DMS79 (cell line): ENCODE measurements around the gene CHRM1.

Experiments
- DNase-seq: peaks from one replicate; lab custom pipeline; 2025; lab: John Stamatoyannopoulos, UW

The CHRM1 gene

DNA sequence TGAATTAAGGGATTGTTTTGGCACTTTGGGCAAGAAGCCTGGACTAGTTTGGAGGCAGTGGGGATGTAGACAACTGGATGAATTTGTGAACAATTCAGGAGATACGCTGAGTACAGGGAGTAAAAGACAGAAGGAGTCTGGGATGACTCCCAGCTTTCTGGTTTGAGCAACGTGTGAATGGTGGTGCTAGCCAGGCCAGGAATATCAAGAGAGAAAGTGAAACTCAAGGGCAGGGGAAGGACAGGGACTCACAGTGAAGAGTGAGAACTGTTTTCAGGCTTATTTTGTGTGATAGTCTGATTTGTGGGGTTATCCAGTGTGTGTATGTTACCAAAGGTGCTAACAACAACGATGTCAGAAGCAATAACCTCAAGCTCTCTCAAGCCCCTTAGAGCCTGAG is 15.9 kb downstream of the CHRM1 start:
- no peak for DNase-seq

DNA sequence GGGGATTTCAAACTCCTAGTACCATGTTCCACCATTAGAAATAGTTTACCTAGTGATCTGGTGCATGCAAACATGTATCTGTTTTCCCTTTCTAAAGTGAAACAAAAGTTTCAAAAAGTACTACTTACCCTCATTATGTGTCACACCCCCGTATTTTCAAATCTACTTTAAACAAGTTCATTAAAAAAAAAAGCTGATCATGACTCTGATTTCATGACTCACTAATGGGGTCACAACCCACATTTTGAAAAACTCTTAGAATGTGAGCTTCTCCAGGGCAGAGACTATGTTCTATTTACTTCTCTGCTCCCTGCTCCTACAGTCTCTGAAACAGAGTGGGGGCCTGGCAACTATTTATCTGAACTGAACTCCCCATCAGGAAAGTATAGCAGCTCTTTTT is 18.2 kb downstream of the CHRM1 start:
- DNase-seq = no peak

DNA sequence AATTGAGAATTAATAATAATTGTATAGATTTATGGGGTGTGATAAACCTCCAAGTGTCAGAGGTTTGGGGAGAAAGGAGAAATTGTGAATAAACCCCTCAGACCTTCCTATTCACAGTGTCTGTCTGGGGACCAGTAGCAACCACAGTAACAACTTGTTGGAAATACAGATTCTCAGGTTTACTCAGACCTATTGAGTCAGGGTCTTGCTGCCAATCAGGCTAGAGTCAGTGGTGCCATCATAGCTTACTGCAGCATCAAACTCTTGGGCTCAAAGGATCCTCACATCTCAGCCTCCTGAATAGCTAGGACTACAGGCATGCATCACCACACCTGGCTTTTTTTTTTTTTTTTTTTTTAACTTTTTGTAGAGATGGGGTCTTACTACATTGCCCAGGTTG is 23.1 kb downstream of the CHRM1 start:
- DNase-seq = no peak

DNA sequence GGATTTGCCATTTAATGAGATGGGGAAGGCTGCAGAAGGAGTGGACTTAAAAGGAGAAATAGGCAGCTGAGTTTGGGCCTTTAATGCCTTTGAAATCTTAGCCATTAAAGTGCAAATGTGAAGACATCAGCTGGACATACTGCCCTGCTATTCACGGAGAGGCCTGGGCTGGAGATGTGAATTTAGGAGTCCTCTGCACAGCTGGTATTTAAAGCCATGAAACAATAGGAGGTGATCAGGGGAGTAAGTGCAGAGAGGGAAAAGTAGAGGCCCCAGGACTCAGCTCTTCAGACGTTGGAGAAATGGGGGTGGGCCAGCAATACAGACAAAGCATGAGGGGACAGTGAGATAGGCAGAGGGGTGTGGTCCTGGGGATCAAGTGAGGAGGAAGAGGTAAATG is 23.9 kb downstream of the CHRM1 start:
- no peak for DNase-seq

DNA sequence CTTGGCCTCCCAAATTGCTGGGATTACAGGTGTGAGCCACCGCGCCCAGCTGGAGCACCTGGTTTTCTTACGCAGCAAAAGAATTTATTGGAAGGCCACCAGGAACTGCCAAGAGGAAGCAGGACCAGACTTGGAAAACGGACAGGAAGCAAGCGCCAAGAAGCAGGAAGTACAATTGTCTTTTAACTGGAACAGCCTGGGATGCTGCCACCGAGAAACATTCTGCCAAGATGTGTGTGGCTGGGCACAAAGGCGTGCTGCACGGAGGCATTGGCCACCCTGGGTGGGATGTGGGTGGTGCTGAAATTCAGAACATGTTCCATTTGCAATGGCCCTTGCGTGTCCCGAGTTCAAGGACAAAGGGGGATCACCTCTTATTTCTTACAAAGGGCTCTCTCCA is 25.1 kb downstream of the CHRM1 start:
- DNase-seq = no peak

DNA sequence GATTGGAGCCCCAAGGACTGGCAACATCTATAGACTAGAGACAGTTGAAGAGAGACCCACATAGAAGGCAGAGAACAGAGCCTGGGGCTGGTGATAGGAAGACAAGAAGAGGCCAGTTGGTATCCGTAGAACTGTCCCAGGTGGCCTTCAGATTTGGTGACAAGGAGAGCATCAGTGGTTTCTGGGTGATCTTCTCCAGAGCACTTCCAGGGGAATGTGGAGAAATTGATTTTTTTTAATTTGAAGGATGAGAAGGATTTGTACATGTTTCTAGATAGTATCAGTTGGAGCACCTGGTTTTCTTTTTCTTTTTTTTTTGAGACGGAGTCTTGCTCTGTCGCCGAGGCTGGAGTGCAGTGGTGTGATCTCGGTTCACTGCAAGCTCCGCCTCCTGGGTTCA is 25.7 kb downstream of the CHRM1 start:
- DNase-seq = no peak

DNA sequence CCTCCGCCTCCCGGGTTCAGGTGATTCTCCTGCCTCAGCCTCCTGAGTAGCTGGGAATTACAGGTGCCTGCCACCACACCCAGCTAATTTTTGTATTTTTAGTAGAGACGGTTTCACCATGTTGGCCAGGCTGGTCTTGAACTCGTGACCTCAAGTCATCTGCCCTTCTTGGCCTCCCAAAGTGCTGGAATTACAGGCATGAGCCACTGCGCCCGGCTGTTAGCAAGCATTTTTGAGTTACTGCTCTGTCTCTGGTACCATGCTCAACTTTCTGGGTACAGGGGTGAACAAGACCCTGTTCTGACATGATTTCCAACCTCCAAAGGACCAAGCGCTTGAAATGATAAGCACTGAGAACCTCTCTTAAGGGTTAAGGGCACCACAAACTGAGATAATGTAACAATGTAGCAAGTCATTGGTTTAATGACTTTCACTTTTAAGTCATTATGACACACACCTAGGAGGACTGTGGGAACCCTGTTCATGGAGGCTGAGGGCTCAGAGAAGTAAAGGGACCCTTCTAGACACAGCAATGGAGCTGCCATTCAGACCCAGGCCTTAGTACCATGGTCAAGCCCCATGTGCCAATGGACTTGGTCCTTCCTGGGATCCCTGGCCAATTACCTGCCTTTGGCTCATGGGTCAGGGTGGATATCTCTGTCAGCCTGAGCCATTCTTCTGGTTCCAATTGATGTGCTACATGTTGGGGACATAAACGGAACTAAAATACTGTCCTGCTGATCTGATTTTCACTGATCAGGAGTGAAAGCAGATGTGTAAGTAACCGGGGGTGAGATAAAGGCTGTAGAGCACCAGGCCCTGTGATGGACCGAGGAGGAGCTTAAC is 28.9 kb downstream of the CHRM1 start:
- DNase-seq = no peak

DNA sequence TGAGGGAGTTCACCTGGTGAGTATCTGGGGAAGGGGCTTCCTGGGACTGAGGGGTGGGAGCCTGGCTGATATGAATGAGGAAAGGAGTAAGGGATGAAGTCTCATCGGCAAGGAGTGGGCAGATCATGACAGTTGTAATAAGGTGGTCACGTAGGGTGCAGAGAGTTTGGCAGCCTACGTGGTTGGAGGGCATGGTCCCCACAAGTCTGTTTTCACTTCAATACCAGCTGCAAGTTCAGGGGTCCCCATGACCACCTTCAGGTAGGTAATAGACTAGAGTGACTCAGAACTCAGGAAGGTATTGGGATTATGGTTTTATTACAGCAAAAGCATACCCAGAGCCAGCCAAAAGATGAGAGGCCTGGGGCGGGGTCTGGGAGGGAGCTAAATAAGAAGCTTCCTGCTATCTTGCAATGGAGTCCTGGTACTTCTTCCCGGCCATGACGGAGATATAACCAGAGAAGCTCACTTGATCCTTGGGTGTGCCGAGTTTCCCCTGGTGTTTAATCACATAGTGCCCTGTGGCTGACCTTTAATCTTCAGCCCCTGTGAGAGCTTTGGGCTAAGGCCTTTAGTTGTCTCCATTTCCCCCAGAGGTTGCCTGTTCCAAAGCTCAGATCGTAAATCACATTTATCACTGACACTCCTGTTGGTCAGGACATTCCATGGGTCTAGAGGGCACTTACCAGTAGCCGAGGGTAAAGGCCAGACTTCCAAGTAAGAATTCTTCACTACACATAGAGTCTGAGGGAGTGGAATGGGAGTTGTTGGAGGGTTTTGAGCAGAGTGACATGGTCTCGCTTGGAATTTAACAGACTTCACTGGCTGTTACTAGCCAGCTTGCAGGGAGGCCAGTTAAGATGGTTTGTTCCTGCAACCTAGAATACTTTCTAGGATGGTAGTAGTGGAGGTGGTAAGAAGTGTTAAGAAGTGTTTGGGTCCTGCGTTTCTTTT is 31.4 kb downstream of the CHRM1 start:
- no peak for DNase-seq

DNA sequence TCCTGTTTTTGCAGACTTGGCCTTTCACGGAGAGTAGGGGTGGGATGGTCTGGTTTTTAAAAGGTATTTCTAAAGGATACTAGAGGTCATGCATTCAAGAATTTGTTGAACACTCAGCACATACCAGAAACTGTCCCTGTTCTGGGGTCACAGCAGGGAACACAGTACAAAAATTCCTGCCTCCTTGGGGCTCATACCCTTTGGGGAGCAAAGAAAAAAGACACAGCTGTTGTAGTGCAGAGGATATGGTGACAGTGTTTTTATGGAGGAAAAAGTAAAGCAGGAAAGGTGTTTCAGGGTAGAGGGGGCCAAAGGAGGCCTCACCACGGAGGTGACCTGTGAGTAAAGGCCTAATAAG is 32.1 kb downstream of the CHRM1 start:
- DNase-seq = no peak

DNA sequence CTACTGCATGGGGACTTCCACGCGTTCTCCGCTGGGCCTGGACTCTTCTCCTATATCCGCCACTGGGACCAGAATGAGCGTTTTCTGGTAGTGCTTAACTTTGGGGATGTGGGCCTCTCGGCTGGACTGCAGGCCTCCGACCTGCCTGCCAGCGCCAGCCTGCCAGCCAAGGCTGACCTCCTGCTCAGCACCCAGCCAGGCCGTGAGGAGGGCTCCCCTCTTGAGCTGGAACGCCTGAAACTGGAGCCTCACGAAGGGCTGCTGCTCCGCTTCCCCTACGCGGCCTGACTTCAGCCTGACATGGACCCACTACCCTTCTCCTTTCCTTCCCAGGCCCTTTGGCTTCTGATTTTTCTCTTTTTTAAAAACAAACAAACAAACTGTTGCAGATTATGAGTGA is 32.8 kb downstream of the CHRM1 start:
- no peak for DNase-seq

DNA sequence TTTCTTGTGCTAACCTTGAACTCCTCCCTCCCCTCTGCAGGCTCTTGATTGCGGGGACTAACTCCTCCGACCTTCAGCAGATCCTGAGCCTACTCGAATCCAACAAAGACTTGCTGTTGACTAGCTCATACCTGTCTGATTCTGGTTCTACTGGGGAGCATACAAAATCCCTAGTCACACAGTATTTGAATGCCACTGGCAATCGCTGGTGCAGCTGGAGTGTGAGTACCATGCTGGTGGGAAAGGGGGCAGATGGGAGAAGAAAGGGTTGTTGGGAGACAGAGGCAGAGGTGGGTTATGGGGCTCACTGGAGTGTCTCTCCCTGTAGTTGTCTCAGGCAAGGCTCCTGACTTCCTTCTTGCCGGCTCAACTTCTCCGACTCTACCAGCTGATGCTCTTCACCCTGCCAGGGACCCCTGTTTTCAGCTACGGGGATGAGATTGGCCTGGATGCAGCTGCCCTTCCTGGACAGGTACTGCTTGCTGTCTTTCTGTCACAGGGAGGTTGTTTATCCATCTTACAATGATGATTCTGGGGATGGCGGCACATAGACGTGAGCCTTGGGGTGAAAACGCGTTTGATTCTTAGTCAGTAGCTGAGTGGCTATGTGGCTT is 35.9 kb downstream of the CHRM1 start:
- DNase-seq = no peak

DNA sequence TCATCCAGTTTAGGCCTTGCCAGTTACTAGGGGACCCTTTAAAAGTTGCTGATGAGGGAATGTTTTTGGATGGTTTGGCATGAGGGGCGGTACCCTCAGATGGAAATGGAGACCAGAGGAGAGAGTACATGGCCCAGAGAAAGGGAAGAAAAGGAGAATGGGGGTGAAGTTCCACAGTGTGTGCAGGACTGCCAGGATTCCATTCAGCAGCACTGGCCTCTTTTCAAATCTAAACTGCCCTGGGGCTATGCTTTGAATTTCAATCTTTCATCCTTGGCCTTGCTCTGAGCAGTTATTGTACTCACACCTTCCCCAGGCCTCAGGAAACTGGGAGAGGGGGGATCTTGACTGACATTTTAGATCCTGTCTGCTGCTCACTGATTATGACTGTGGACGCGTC is 37.5 kb downstream of the CHRM1 start:
- no peak for DNase-seq

DNA sequence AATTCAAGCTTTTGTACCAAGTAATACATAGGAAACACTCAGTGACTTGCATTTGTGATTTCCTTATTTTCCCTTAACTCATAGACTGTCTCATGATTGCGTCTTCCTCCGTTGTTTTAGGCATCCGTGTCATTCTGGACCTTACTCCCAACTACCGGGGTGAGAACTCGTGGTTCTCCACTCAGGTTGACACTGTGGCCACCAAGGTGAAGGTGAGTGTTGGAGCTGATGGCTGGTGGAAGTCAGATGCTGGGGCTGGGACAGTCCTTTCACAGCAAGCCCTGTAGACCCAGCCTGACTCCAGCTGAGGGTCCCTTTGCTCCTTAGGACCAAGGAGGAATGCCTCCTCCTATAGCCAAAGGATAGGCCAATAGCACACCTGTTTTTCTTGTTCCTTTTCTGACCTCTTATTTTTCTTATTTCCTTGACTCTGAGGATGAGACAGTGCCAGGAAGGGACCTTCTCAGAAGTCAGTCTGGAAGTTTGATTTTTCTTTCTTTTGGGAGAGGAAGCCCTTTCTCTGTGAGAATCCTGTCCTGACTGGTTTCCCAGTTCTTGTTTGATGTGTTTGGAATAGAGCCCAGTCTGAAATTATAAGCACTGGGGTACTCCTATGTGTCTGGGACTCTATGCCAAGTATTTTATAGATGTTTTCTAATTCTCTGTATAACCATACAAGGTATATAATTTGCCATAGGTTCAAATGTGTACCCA is 38.2 kb downstream of the CHRM1 start:
- no peak for DNase-seq

DNA sequence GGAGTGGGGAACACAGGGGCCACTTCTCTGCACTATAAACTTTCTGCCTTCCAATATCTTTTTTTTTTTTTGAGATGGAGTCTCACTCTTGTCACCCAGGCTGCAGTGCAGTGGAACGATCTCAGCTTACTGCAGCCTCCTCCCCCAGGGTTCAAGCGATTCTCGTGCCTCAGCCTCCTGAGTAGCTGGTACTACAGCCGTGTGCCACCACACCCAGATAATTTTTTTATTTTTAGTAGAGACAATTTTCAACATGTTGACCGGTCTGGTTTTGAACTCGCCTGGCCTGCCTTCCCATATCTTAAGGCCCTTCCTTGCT is 38.8 kb downstream of the CHRM1 start:
- no peak for DNase-seq

DNA sequence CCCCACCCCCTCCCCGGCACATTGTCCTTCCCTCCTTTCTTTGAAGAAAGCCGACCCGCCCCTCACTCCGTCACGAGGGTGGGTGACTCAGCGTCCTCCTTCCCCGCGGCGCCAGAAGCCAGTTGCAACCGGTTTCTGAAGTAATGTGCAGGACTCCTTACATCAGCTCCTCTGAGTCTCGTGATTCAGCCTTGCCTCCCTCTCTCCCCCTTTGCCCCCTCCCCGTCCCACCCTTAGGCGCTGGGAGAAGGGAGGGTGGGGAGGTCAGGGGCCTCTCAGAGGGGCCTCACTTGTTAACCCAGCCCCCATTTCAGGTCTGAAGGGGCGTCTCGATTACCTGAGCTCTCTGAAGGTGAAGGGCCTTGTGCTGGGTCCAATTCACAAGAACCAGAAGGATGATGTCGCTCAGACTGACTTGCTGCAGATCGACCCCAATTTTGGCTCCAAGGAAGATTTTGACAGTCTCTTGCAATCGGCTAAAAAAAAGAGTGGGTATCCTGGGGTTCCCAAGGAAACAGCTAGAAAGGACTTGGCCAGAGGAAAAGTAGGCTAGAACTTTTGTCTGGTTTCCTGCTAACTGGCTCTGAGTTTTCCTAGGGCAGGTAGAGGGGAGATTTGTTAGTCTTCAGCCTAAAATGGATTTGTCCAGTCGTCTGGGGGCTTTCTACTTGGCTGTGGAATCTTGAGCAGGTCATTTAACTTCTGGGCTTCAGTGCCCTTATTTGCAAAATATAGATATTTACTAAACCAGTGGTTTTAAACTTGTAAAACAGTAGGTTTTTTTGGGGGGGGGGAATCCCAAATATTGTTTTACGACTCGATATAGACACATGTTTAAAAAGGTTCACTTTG is 39.4 kb downstream of the CHRM1 start:
- peak; percentile 96 for DNase-seq

DNA sequence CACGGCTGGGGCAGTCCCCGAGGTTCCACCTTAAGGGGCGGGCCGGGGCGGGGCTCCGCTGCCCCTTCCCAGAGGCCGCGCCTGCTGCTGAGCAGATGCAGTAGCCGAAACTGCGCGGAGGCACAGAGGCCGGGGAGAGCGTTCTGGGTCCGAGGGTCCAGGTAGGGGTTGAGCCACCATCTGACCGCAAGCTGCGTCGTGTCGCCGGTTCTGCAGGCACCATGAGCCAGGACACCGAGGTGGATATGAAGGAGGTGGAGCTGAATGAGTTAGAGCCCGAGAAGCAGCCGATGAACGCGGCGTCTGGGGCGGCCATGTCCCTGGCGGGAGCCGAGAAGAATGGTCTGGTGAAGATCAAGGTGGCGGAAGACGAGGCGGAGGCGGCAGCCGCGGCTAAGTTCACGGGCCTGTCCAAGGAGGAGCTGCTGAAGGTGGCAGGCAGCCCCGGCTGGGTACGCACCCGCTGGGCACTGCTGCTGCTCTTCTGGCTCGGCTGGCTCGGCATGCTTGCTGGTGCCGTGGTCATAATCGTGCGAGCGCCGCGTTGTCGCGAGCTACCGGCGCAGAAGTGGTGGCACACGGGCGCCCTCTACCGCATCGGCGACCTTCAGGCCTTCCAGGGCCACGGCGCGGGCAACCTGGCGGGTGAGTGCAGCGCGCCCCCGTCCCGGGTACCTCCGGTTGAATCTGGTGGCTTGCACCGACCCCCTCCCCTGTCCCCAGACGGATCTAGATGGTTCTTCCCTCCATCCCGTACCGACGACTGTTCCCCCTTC is 40.2 kb downstream of the CHRM1 start, which contains the start of gene SLC3A2:
Gene SLC3A2 (plus strand): TSS at position 94 of the 776 bp plus-strand sequence. CDS start 128 bp downstream, at position 222.
- peak; percentile 50 for DNase-seq

DNA sequence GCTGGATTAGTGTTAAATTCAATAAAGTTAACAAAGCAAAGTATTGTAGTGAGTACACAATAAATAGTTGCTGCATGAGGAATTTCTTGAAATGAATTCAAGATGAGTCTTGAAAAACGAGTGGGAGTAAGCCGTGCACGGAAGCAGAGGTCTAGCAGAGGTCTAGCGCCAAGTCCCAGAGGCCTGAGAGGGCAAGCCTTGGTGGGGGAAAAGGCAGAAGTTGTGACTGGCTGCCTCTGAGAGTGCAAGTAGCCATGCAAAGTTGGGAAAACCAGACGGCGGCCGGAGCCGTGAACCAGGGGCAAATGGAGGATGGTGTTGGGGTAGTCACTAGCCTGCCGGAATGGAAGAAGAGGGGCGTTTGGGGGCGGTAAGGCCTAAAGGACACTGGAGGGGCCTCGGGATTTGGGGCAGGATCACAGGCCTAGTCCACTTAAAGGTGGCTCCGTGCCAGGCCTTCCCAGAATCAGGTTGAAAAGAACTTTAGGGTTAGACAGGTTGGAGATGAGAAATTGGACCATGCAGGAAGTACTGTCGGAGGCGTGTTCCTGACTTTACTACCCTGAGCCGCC is 40.8 kb downstream of the CHRM1 start:
- no peak for DNase-seq

DNA sequence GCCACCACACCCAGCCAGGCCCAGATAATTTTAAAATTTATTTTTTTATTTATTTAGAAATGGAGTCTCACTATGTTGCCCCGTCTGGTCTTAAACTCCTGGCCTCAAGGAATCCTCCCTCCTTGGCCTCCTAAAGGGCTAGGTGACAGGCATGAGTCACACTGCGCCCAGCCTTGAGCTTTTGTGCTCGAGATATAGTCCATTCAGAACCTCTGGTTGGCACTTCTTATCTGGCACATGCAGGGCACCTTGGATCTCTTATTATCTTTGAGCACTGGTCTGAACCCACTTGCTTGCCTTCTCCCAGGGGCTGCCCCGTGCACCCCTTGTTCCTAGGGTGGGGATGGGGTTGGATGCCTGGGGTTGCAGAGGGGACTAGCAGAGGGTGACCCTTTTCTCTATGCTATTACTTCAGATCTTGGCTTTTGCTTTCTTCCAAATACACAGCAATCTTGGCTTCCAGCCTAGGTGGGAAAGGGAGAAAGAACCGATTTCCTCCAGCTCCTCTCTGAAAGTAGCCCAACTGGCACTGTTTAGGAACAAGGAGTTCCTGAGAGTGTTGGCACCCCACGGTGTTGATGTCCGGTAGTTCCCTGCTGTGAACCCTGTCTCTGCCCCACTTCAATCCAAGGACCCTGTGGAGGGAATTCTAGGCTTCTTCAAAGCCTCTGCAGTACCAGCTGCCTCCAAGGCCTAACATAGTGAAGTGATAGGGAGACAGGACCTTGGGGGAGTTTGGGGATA is 41.8 kb downstream of the CHRM1 start:
- DNase-seq = no peak

DNA sequence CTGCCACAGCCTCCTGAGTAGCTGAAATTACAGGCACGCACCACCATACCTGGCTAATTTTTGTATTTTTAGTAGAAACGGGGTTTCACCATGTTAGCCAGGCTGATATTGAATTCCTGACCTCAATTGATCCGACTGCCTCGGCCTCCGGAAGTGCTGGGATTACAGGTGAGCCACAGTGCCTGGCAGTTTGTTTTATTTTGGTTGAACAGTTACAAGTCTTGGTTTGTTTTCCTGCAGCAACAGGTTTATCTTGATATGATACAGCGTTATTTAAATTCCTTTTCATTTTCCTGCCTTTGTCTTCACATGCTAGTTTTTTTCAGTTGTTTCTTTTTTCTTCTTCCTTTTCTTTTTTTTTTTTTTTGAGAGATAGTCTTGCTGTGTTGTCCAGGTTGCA is 44.5 kb downstream of the CHRM1 start:
- DNase-seq = no peak
